Posterior vena cava (tissue), 2 donors: Measurements from ENCODE around the gene ERC2. TPM values are rescaled to one million over a fixed set of nuclear protein-coding genes. Genes with fewer than 3 reads are reported as not detected.

Experiments
- DNase-seq: peaks from one replicate; pipeline ENCODE4 v3.0.0-alpha.2; 2020; ENCODE audit warnings: low spot score
- intact Hi-C, 2 donors: fragments of 100-400 bp; cut with DNase I; formaldehyde crosslinking; loops; one replicate each; pipeline versions ENCODE4 v1.14.1 to v1.14.2; 2022 to 2023
- total RNA-seq, 2 donors: library from RNA; stranded (reverse); fragmentation: NEBNext Ultra II Directional; extraction: Animal tissue kit (Norgen Biotek cat#: 25700); gene quantifications; one replicate each; pipeline ENCODE4 v1.2.1, GENCODE V29; 2021
- donor health status: DM: yes; HTN: yes; CAD: no.
- donor health status: DM: yes; HTN: yes; CAD: no.

Gene ERC2
- total RNA-seq, 2 donors from 2014 or later, result 0.14 TPM

GRCh38 chr3:56324473-56324872, 143.8 kb downstream of the ERC2 start:
- DNase-seq, result no peak
- intact Hi-C loops, result no loop called here

GRCh38 chr3:56323986-56324420, 144.3 kb downstream of the ERC2 start:
- intact Hi-C loops, result no loop called here
- DNase-seq, result no peak

- intact Hi-C loops, result no loop called here
- no peak for DNase-seq
Observed at GRCh38 chr3:56322862-56323261, 145.4 kb downstream of the ERC2 start.

GRCh38 chr3:56321892-56322291, 146.4 kb downstream of the ERC2 start:
- DNase-seq, result no peak
- intact Hi-C loops, result no loop called here

- no peak for DNase-seq
- intact Hi-C loops, result no loop called here
Observed at GRCh38 chr3:56321383-56321782, 146.9 kb downstream of the ERC2 start.

GRCh38 chr3:56320883-56321282, 147.4 kb downstream of the ERC2 start:
- intact Hi-C loops, result no loop called here
- no peak for DNase-seq

GRCh38 chr3:56318891-56319290, 149.4 kb downstream of the ERC2 start:
- intact Hi-C loops, result no loop called here
- DNase-seq, result no peak

- intact Hi-C loops, result no loop called here
Observed at GRCh38 chr3:56316944-56317343, 151.3 kb downstream of the ERC2 start.

GRCh38 chr3:56314842-56315241, 153.4 kb downstream of the ERC2 start:
- no peak for DNase-seq
- intact Hi-C loops, result no loop called here

More at GRCh38 chr3:56316944-56317343, 151.3 kb downstream of the ERC2 start:
- DNase-seq, result no peak

GRCh38 chr3:56309465-56309864, 158.8 kb downstream of the ERC2 start:
- no peak for DNase-seq
- intact Hi-C loops, result no loop called here

GRCh38 chr3:56308471-56308870, 159.8 kb downstream of the ERC2 start:
- intact Hi-C loops, result no loop called here
- no peak for DNase-seq

- intact Hi-C loops, result no loop called here
- DNase-seq, result no peak
Observed at GRCh38 chr3:56304069-56304468, 164.2 kb downstream of the ERC2 start.

GRCh38 chr3:56303487-56303886, 164.8 kb downstream of the ERC2 start:
- intact Hi-C loops, result no loop called here
- no peak for DNase-seq

GRCh38 chr3:56302417-56302816, 165.8 kb downstream of the ERC2 start:
- intact Hi-C loops, result no loop called here
- DNase-seq, result no peak

- no peak for DNase-seq
- intact Hi-C loops, result loop anchor here in 1 of 2 donors (5.0 kb wide), 1 partner anchor 415 kb away; no protein-coding TSS in a partner anchor
Observed at GRCh38 chr3:56297281-56297840, 170.9 kb downstream of the ERC2 start.

GRCh38 chr3:56296361-56296760, 171.9 kb downstream of the ERC2 start:
- intact Hi-C loops, result loop anchor here in 1 of 2 donors (5.0 kb wide), 1 partner anchor 416 kb away; no protein-coding TSS in a partner anchor
- no peak for DNase-seq

GRCh38 chr3:56295161-56295560, 173.1 kb downstream of the ERC2 start:
- intact Hi-C loops, result loop anchor here in 1 of 2 donors (5.0 kb wide), 1 partner anchor 417 kb away; no protein-coding TSS in a partner anchor
- no peak for DNase-seq

- DNase-seq, result no peak
- intact Hi-C loops, result no loop called here
Observed at GRCh38 chr3:56294286-56294685, 174.0 kb downstream of the ERC2 start.

- no peak for DNase-seq
Observed at GRCh38 chr3:56291953-56292352, 176.3 kb downstream of the ERC2 start.

GRCh38 chr3:56291244-56291680, 177.0 kb downstream of the ERC2 start:
- DNase-seq, result no peak
- intact Hi-C loops, result no loop called here

More at GRCh38 chr3:56291953-56292352, 176.3 kb downstream of the ERC2 start:
- intact Hi-C loops, result no loop called here

GRCh38 chr3:56290374-56290773, 177.9 kb downstream of the ERC2 start:
- intact Hi-C loops, result no loop called here
- DNase-seq, result no peak
